GM19023 (cell line): Measurements from ENCODE around the gene SDF4.

Experiments
- ATAC-seq: cut with Tn5 transposase; IDR thresholded peaks from one replicate; pipeline ENCODE4 v1.9.1; 2021; ENCODE audit warnings: mild to moderate bottlenecking, moderate library complexity; ENCODE audit not compliant: unreplicated experiment

The SDF4 gene

DNA sequence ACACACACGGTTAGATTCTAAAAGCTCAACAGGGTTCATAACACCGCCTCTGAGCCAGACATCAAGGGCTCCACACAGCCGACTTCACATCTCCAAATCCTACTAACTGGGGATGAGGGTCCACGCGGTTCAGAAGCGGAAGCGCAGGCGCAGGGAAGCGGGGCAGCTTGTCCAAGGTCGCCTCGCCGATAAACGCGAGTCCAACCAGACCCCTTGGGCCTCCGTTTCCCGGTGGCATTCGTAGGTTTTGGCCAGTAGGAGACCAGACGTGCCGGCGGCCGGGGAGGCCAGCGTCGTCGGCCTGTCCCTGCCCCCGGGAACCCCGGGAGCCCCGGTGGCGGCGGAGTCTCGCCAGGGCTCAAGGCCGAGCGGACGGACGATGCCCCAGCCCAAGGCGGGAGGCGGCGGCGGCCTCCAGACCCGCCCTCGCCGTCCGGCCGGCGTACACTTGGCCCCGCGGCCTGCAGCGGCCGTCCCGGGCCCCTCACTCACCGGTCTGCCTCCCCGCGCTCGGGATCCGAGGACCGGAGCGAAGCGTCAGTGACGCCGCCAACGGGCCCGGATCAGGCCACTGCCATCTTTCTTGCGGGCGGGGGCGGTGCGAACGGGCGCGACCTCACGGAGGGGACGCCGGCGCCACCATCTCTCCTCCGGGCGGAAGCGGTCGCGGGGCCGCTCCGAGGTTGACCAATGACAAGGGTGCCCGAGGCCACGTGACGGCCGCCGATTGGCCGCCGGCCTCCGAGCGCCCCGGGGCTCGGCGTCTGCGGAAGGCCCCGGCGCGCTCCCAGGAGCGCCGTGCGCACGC is at the start of gene SDF4:
Gene SDF4, minus strand, starts transcription at position 602 of the 808 bp plus-strand sequence. CDS start 3,229 bp downstream, outside the sequence.
- peak; percentile 88 for ATAC-seq

DNA sequence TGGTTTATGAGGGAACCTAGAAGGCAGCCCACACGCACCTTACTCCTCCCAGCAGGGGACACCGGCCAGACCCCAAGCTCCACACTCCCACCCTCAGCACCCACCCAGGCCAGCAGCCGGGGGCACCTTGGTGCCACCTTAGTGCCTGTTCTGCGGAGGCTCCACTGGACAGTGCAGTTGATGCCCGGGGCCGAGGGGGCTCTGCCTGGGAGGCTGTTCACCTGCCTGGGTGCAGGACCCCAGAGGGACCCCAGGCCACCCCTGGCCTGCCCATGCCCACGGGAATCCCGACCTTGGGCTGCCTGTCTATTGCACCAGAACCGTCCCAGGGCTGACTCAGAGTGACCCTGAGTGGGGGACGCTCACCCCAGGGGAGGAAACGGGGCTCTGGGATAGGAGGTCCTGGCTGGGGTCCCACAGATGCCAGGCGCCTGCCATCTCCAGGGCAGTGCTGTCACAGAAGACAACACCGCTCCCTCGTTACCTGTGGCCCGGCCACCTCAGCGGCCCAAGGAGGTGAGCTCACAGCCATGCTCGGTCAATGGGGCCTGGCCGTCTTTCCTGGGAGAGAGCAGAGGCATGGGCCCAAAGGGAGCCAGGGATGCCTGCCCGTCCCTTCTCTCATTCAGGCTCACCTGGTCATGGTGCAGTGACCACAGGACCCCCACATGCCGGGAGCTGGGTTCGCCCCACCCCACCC is 49.1 kb upstream of the SDF4 start:
- no peak for ATAC-seq

DNA sequence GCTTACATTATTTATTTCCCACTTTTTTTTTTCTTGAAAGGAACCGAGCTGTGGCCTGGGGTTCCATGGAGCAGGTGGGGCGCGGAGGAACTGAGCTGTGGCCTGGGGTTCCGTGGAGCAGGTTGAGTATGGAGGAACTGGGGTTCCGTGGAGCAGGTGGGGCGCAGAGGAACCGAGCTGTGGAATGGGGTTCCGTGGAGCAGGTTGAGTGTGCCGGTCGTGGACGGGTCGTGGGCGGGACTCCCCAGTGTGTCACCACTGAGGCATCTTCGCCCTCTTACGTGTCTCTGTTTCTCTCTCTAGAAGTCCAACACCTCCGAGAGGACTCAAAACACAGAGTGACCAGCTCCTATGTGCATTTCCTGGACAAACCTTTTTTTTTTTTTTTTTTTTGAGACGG is 47.2 kb upstream of the SDF4 start:
- no peak for ATAC-seq

GRCh38 chr1:1278620-1279019 is 46.8 kb upstream of the SDF4 start:
- no peak for ATAC-seq

DNA sequence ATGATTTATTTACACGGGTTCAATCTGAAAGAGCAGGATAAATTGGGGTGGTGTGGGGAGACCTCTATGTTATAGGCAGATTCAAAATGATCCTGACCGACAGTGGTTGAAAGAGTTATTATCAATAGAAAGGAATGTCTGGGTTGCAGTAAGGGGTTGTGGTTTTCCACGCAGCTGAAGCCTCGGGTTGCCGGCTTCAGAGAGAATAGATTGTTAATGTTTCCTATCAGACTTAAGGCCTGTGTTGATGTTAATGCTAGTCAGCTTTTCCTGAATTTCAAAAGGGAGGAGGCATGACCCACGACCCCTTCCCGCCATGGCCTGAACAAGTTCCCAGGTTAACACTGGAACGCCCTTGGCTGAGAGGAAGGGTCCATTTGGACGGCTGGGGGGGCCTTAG is 44.0 kb upstream of the SDF4 start:
- no peak for ATAC-seq

- ATAC-seq = no peak
These were observed 43.2 kb upstream of the SDF4 start for GRCh38 chr1:1274931-1275431.

- no peak for ATAC-seq
These were observed 42.6 kb upstream of the SDF4 start for GRCh38 chr1:1274299-1274930.

DNA sequence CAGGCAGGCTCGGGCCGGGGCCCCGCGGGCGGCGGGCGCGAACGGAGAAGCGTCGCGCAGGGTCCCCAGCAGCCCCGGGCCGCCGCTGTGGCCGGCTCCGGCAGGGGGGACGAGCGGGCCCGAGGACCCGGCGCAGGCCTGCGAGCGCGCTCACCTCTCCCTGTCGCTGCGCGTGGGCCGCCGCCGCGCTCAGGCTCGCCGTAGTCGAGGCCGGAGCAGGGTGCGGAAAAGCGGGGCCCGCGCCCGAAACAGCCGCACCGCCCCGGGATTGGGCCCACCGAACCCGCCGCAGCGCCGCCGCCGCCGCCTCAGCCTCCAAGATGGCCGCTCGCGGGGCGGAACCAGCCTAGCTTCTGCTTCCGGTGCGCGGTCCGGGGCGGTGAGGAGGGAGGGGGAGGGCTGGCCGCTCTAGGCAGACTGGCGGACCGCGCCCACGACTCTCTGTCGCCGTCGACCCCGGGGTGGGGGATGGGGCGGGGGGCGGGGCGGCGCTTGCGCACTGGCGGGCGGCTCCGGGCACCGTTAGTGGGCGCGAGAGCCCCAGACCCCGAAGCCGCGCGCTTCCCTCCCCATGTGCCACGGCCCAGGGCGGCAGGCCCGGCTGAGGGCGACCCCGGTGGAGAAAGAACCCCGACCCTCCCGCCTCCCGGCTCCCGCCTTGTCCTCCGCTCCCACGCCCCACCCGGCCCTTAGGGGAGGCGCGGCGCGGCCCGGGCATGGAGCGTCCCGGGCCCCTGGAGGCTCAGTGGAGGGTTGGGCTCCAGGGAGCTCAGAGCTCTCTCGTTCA is 41.9 kb upstream of the SDF4 start, which contains the start of gene UBE2J2:
Gene UBE2J2, minus strand, starts transcription at position 343 of the 787 bp plus-strand sequence. CDS start 5,862 bp downstream, outside the sequence.
- peak; percentile 79 for ATAC-seq

GRCh38 chr1:1273209-1273511 is 41.4 kb upstream of the SDF4 start:
- ATAC-seq = no peak

GRCh38 chr1:1272341-1273208 is 40.8 kb upstream of the SDF4 start:
- ATAC-seq = no peak

- no peak for ATAC-seq
These were observed 39.0 kb upstream of the SDF4 start for GRCh38 chr1:1270813-1271212.

DNA sequence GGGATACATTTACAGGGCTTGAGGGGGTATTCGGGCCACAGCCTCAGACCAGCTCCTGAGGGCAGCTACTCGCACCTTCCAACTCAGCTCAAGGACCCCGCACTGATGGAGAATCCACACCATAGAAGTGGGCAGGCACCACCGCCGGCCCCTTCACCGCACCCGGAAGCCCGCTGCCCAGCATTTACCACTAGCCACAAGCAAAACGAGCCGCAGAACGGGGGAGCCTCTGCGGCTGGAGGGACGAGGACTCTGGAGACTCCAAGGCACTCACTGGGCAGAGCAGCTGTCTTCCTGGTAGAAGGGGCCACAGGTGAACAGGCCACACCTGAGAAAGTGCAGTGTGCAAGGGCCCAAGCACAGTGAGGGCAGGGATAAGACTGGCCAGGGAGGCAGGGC is 36.5 kb upstream of the SDF4 start:
- ATAC-seq = no peak

GRCh38 chr1:1267488-1268283 is 35.9 kb upstream of the SDF4 start:
- no peak for ATAC-seq

DNA sequence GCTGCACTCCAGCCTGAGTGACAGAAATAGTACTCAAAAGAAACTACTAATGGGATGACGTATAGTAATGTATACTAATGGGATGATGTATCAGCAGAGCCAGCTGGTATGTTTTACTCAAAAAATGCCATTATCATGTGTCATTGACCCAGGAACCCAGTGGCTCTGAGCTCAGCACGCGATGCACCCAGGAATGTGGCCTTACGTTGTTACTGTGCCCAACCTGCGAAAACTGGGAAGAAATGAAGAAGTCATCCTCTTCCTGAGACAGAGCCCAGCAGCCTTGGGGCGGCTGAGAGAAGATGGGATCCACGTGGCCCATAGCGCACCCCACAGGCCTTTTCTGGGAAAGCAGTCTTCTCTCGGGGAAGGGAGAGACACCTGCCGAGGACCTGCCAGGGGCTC is 33.1 kb upstream of the SDF4 start:
- ATAC-seq = no peak

- ATAC-seq = no peak
These were observed 32.2 kb upstream of the SDF4 start for GRCh38 chr1:1264026-1264425.

GRCh38 chr1:1262758-1263157 is 31.0 kb upstream of the SDF4 start:
- no peak for ATAC-seq

- ATAC-seq = no peak
These were observed 30.3 kb upstream of the SDF4 start for GRCh38 chr1:1262071-1262470.

GRCh38 chr1:1260843-1261560 is 29.2 kb upstream of the SDF4 start:
- ATAC-seq = no peak
